Parathyroid adenoma (tissue), 2 donors: ENCODE data around the gene PDE10A.

Source experiments
- H2AFZ ChIP-seq: fragments of 300-600 bp; sonication (generic); one replicate; pipeline ENCODE4 v1.7.0; 2017; ENCODE audit warnings: antibody characterized with exemption, mild to moderate bottlenecking
- H3K27ac ChIP-seq: fragments of 300-600 bp; sonication (generic); one replicate; pipeline ENCODE4 v1.7.0; 2017
- H3K27me3 ChIP-seq: fragments of 300-600 bp; sonication (generic); one replicate; pipeline ENCODE4 v1.7.0; 2017; ENCODE audit warnings: low read length; ENCODE audit not compliant: control insufficient read depth, insufficient read depth
- H3K36me3 ChIP-seq: fragments of 300-600 bp; sonication (generic); one replicate; pipeline ENCODE4 v1.7.0; 2017; ENCODE audit warnings: low read length; ENCODE audit not compliant: control insufficient read depth, insufficient read depth
- H3K4me1 ChIP-seq: fragments of 300-600 bp; sonication (generic); one replicate; pipeline ENCODE4 v1.7.0; 2017; ENCODE audit warnings: control low read depth
- H3K4me2 ChIP-seq: fragments of 300-600 bp; sonication (generic); one replicate; pipeline ENCODE4 v1.7.0; 2017; ENCODE audit warnings: low read length
- H3K4me3 ChIP-seq: fragments of 300-600 bp; sonication (generic); one replicate; pipeline ENCODE4 v1.7.0; 2017; ENCODE audit warnings: low read depth, low read length
- H3K79me2 ChIP-seq: fragments of 300-600 bp; sonication (generic); one replicate; pipeline ENCODE4 v1.7.0; 2017; ENCODE audit warnings: control low read depth
- H3K9ac ChIP-seq: fragments of 300-600 bp; sonication (generic); one replicate; pipeline ENCODE4 v1.7.0; 2017; ENCODE audit warnings: mild to moderate bottlenecking
- H3K9me3 ChIP-seq: fragments of 300-600 bp; sonication (generic); one replicate; pipeline ENCODE4 v1.7.0; 2017; ENCODE audit warnings: low read length; ENCODE audit not compliant: control insufficient read depth
- CTCF ChIP-seq: fragments of 300-600 bp; sonication (generic); IDR thresholded peaks from one replicate; pipeline ENCODE4 v1.7.0; 2017; ENCODE audit warnings: antibody characterized with exemption, mild to moderate bottlenecking
- donor health status: primary hyperparathyroidism.

PDE10A gene

GRCh38 chr6:165632194-165632593, 30.8 kb downstream of the PDE10A start:
- Histone ChIP-seq H3K9me3 (no peaks in the 10 kb centered on the region), H3K4me1 (no peaks in the 10 kb centered on the region), H2AFZ (no peak overlapping the region), H3K36me3 (no peaks in the 10 kb centered on the region), H3K27me3 (no peaks in the 10 kb centered on the region), H3K4me2 (no peak overlapping the region), H3K27ac (no peak overlapping the region), H3K79me2 (no peaks in the 10 kb centered on the region), H3K4me3 (no peak overlapping the region), H3K9ac (no peak overlapping the region)
- no peak for TF ChIP-seq CTCF

GRCh38 chr6:165630544-165630953, 32.5 kb downstream of the PDE10A start:
- no peak overlapping the region for H3K9ac ChIP-seq
- H3K4me2 ChIP-seq = no peak overlapping the region
- H3K9me3 ChIP-seq = no peaks in the 10 kb centered on the region
- no peak overlapping the region for H3K27ac ChIP-seq
- no peak for TF ChIP-seq CTCF
- no peaks in the 10 kb centered on the region for H3K36me3 ChIP-seq
- H3K27me3 ChIP-seq = no peaks in the 10 kb centered on the region
- H3K4me1 ChIP-seq = no peaks in the 10 kb centered on the region
- no peak overlapping the region for H2AFZ ChIP-seq
- no peaks in the 10 kb centered on the region for H3K79me2 ChIP-seq
- H3K4me3 ChIP-seq = no peak overlapping the region

- Histone ChIP-seq H3K27ac (no peak overlapping the region), H2AFZ (no peak overlapping the region), H3K9me3 (no peaks in the 10 kb centered on the region), H3K4me3 (no peak overlapping the region), H3K9ac (no peak overlapping the region), H3K27me3 (no peaks in the 10 kb centered on the region), H3K36me3 (no peaks in the 10 kb centered on the region), H3K79me2 (no peaks in the 10 kb centered on the region), H3K4me2 (no peak overlapping the region), H3K4me1 (no peaks in the 10 kb centered on the region)
- TF ChIP-seq CTCF = no peak
Observed at GRCh38 chr6:165628955-165629354, 34.1 kb downstream of the PDE10A start.

GRCh38 chr6:165627366-165627765, 35.7 kb downstream of the PDE10A start:
- no peak overlapping the region for H3K27ac ChIP-seq
- no peak overlapping the region for H3K4me2 ChIP-seq
- no peaks in the 10 kb centered on the region for H3K36me3 ChIP-seq
- no peak for TF ChIP-seq CTCF
- no peaks in the 10 kb centered on the region for H3K79me2 ChIP-seq
- H3K9ac ChIP-seq = no peak overlapping the region
- H3K4me3 ChIP-seq = no peak overlapping the region
- no peaks in the 10 kb centered on the region for H3K4me1 ChIP-seq
- H2AFZ ChIP-seq = no peak overlapping the region
- H3K27me3 ChIP-seq = no peaks in the 10 kb centered on the region
- no peaks in the 10 kb centered on the region for H3K9me3 ChIP-seq

- no peaks in the 10 kb centered on the region for H3K4me1 ChIP-seq
- no peaks in the 10 kb centered on the region for H3K36me3 ChIP-seq
- no peak overlapping the region for H3K9ac ChIP-seq
- H3K27me3 ChIP-seq = no peaks in the 10 kb centered on the region
- H3K79me2 ChIP-seq = no peaks in the 10 kb centered on the region
- H3K27ac ChIP-seq = no peak overlapping the region
- TF ChIP-seq CTCF = no peak
- no peak overlapping the region for H3K4me2 ChIP-seq
- no peak overlapping the region for H3K4me3 ChIP-seq
- no peaks in the 10 kb centered on the region for H3K9me3 ChIP-seq
- H2AFZ ChIP-seq = no peak overlapping the region
Observed at GRCh38 chr6:165626711-165627110, 36.3 kb downstream of the PDE10A start.
